Measurements from ENCODE around the gene ITPKB.

- TF ChIP-seq CTCF (IDR thresholded peaks at IDR 0.05) (no peak), POLR2A (IDR thresholded peaks at IDR 0.05) (peak in 2 of 3 donors; percentile 33 to 42)
These were observed 574 bp downstream of the ITPKB start for GRCh38 chr1:226738421-226738994.
